LHCN-M2 (cell line): Measurements from ENCODE around the gene ARHGAP44. TPM values are rescaled to one million over a fixed set of nuclear protein-coding genes. Genes with fewer than 3 reads are reported as not detected.
"Not testable (repeated sequence)": the region's sequence is repeated elsewhere in the genome, so short reads cannot be mapped to it uniquely, and the experiment has no call there.

Experiments used
- DNase-seq: peaks from one replicate; pipeline ENCODE4 v3.0.0-alpha.2; 2012; ENCODE audit warnings: low read depth
- total RNA-seq: library from RNA; depleted of rRNA; stranded (reverse); fragments of >200 nt; gene quantifications from 2 replicates; pipeline ENCODE4 v1.2.3, GENCODE V29; 2014

ARHGAP44 gene
- total RNA-seq, 1 experiment from 2014 or later = 0.06 TPM

- DNase-seq = no peak
Measured at GRCh38 chr17:12814718-12815117, 25.4 kb downstream of the ARHGAP44 start.

GRCh38 chr17:12815642-12816141 lies 26.4 kb downstream of the ARHGAP44 start:
- no peak for DNase-seq

GRCh38 chr17:12821376-12821940 lies 32.2 kb downstream of the ARHGAP44 start:
- peak; percentile 0 for DNase-seq

- DNase-seq = no peak
Measured at GRCh38 chr17:12826431-12826830, 37.1 kb downstream of the ARHGAP44 start.

GRCh38 chr17:12830777-12831247 lies 41.5 kb downstream of the ARHGAP44 start:
- DNase-seq = no peak

- DNase-seq = no peak
Measured at GRCh38 chr17:12831839-12832238, 42.5 kb downstream of the ARHGAP44 start.

GRCh38 chr17:12839042-12839441 lies 49.7 kb downstream of the ARHGAP44 start:
- no peak for DNase-seq

- no peak for DNase-seq
Measured at GRCh38 chr17:12842936-12843335, 53.6 kb downstream of the ARHGAP44 start.

- DNase-seq = no peak
Measured at GRCh38 chr17:12850996-12851395, 61.7 kb downstream of the ARHGAP44 start.

- DNase-seq = no peak
Measured at GRCh38 chr17:12851901-12852435, 62.7 kb downstream of the ARHGAP44 start.

GRCh38 chr17:12853921-12854320 lies 64.6 kb downstream of the ARHGAP44 start:
- DNase-seq = no peak

- DNase-seq = no peak
Measured at GRCh38 chr17:12856416-12856815, 67.1 kb downstream of the ARHGAP44 start.

- no peak for DNase-seq
Measured at GRCh38 chr17:12857592-12857991, 68.3 kb downstream of the ARHGAP44 start.

- DNase-seq = no peak
Measured at GRCh38 chr17:12859520-12859919, 70.2 kb downstream of the ARHGAP44 start.

- no peak for DNase-seq
Measured at GRCh38 chr17:12865769-12866168, 76.5 kb downstream of the ARHGAP44 start.

- no peak for DNase-seq
Measured at GRCh38 chr17:12866244-12866643, 76.9 kb downstream of the ARHGAP44 start.

GRCh38 chr17:12867726-12868125 lies 78.4 kb downstream of the ARHGAP44 start:
- no peak for DNase-seq

- not testable (repeated sequence) for DNase-seq
Measured at GRCh38 chr17:12873415-12874125, 84.3 kb downstream of the ARHGAP44 start.

GRCh38 chr17:12877953-12878669 lies 88.8 kb downstream of the ARHGAP44 start:
- no peak for DNase-seq

- DNase-seq = not testable (repeated sequence)
Measured at GRCh38 chr17:12879096-12879495, 89.8 kb downstream of the ARHGAP44 start.

GRCh38 chr17:12883472-12883871 lies 94.2 kb downstream of the ARHGAP44 start:
- no peak for DNase-seq

GRCh38 chr17:12887088-12887487 lies 97.8 kb downstream of the ARHGAP44 start:
- DNase-seq = no peak
